TTC549 (cell line): ENCODE data around the gene CCDC201.

Source experiments
- FAIRE-seq: peaks from 2 replicates; lab custom pipeline; 2012; peaks lifted over from hg19 to GRCh38; lab: Jason Lieb, UNC

The CCDC201 gene

DNA sequence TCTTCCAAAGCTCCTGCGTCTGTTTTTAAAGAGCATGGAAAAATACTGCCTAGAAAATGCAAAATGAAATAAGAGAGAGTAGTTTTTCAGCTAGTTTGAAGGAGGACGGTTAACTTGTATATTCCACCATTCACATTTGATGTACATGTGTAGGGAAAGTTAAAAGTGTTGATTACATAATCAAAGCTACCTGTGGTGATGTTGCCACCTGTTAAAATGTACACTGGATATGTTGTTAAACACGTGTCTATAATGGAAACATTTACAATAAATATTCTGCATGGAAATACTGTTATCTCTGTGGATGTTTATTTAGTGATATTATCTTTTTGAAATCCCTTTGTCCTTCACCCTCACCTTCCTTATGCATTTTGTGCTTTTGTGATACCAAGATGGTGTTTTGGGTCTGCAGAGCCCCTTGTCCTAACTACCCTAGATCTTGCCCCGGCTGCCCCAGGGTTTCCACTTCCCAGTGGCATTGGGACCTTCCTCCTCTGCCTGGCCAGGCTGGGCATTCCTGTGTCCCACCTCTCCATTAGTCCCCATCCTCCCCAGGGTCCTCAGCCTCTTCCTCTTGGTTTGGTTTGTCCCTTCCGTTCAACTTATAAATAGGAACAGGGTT is 20.6 kb upstream of the CCDC201 start:
- no peak for FAIRE-seq

DNA sequence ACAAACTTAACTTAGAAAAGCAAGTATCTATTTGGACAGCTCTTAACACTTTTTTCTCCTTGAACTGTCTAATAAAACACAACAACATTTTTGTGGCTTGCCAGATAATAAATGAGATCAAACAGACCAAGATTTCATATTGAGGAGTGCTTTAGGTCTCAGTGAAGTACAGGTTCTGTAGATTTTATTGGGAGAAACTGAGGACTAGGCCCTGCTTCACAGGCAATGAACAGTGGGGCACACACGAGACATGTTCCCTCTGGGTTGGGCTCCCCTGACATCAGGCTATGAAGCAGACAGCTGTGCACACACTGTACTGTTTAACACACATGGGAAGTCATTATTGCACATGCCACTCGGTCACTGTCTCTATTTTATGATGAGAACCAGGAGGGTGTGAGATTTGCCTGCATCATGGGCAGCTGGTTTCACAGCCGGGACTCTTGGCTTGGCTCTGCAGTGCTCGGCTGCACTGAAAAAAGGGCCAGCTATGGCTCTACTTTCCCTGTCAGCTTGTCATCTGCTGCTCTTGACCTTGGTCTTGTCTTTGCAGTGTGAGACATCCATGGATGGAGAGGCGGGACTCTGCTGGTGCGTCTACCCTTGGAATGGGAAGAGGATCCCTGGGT is 19.6 kb upstream of the CCDC201 start:
- FAIRE-seq, result no peak

- FAIRE-seq, result no peak
Measured at GRCh38 chr7:45891462-45892402, 18.9 kb upstream of the CCDC201 start.

DNA sequence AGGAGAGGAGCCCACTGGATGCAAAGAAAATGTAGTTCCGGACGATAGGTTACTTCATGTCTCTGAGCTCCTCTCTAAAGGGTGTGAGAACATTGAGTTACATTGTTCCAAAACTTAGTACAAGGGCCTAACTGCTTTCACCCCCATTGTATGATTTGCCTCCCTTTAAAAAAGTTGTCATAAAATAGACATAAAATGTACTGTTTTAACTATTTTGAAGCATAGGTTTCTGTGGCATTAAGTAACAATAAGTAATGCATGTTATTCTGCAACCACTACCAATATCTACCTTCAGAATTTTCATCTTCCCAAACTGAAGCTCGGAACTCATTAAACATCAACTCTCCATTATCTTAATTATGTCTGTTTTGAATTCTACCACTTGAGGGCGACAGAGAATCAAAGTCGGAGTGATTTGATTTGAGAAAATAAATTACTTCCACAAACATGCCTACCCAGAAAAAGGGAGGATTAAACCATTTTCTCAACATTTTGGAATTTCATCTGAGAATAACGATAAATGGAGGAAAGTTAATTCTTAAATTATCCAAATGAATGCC is 18.1 kb upstream of the CCDC201 start:
- peak; percentile 80 for FAIRE-seq

GRCh38 chr7:45890125-45890901 is 17.4 kb upstream of the CCDC201 start:
- FAIRE-seq, result no peak

- FAIRE-seq, result no peak
Measured at GRCh38 chr7:45889367-45890067, 16.6 kb upstream of the CCDC201 start.

GRCh38 chr7:45888993-45889366 is 16.1 kb upstream of the CCDC201 start:
- FAIRE-seq, result no peak

DNA sequence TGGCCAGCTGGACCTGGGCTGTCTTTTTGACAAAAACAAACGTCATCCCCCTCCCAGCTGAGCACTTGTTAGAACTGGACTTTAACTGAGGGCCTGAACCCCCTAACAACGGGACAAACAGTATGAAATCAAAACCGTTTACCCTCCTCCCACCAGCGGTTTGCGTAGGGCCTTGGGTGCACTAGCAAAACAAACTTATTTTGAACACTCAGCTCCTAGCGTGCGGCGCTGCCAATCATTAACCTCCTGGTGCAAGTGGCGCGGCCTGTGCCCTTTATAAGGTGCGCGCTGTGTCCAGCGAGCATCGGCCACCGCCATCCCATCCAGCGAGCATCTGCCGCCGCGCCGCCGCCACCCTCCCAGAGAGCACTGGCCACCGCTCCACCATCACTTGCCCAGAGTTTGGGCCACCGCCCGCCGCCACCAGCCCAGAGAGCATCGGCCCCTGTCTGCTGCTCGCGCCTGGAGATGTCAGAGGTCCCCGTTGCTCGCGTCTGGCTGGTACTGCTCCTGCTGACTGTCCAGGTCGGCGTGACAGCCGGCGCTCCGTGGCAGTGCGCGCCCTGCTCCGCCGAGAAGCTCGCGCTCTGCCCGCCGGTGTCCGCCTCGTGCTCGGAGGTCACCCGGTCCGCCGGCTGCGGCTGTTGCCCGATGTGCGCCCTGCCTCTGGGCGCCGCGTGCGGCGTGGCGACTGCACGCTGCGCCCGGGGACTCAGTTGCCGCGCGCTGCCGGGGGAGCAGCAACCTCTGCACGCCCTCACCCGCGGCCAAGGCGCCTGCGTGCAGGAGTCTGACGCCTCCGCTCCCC is 15.5 kb upstream of the CCDC201 start, which contains the start of gene IGFBP1:
IGFBP1 (plus strand) TSS at position 304 of the 808 bp plus-strand sequence; CDS start at position 469, 165 bp downstream.
- FAIRE-seq, result no peak

DNA sequence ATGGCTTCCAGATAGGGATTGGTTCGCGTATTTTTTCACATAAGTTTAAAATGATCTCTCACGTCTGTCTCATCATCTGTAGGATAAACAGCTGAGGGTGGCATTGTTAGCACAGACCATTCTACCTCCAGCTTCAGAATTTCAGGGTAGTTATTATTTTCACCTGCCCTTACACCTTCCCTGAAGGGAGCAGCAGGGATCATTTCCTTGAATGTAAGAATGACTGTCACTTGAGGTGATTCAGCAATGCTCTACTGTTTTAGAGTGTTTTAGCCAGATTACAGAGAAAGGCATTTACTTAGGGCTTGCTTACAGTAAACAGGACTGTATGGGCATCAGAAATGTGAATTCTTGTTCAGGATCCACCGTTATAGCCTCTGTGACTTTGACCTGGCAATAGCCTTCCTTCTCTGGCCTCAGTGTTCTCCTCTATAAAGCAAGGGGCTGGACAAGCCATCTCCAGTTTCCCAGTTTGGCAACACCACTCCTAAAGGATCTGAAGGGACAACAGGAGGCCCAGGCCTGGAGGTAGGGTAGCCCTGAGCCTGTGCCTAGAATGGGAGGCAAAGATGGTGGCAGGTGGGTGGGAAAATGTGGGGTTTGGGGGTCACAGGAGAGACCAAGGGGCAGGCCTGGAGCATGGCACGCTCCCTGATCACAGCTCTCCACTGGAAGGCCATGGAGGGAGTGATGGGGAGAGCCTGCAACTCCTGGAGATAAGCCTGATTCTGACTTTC is 14.2 kb upstream of the CCDC201 start:
- no peak for FAIRE-seq

GRCh38 chr7:45885264-45885882 is 12.5 kb upstream of the CCDC201 start:
- no peak for FAIRE-seq

- no peak for FAIRE-seq
Measured at GRCh38 chr7:45884136-45884535, 11.3 kb upstream of the CCDC201 start.

- no peak for FAIRE-seq
Measured at GRCh38 chr7:45882465-45882810, 9.6 kb upstream of the CCDC201 start.

DNA sequence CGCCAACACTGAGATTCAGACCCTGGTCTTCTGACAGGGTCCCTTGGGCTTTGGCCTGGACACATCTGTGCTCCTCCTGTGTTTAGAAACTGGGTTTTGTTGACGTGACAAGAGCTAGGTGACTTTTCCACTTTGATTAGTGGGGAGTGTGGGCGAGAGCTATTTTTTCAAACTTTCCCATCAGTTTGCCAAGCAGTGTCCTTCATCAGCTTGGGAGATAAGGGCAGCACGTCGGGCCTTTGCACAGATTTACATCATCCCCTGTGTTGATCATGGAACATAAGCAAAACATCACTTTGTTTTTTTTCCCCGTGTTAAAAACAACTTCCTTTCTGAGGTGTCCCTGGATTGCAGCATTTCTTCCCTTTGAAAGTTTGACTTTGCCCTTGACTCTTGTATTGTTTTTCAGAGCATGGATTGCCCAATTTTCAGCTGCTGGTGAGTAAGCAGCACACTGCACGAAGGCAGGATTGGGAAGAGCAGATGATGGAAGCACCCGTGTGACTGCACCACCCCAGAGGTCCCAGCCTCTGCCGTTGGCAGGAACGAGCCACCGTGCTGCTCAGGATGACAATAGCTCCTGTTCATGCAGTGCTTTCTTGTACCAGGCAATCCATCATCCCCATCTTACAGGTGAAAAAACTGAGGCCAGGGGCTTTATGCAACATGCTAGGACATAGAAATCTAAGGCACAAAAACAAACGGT is 9.0 kb upstream of the CCDC201 start:
- no peak for FAIRE-seq

DNA sequence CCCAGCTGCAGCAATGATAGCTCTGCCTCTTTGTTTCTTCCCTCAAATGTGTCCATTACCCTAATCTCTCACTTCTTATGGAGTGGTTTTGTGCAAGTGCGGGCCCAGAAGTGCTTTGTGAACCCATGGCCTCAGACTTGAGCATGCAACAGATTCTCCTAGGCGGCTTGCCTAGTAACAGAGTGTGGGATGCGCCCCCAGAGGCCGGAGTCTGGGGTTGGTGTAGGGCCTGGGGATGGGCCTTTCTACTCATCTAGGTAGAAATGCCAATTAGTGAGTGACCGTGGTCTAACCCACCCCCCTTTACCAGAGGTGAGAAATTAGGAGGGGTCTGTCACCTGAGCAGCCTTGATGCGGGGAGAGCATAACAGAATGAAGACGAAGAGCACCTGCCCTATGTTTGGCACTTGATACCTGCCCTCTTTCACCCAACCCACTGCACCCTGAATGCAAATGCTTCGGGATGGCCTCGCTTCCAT is 8.4 kb upstream of the CCDC201 start:
- FAIRE-seq, result no peak

GRCh38 chr7:45880433-45880860 is 7.6 kb upstream of the CCDC201 start:
- no peak for FAIRE-seq

GRCh38 chr7:45878457-45879144 is 5.7 kb upstream of the CCDC201 start:
- FAIRE-seq, result no peak

DNA sequence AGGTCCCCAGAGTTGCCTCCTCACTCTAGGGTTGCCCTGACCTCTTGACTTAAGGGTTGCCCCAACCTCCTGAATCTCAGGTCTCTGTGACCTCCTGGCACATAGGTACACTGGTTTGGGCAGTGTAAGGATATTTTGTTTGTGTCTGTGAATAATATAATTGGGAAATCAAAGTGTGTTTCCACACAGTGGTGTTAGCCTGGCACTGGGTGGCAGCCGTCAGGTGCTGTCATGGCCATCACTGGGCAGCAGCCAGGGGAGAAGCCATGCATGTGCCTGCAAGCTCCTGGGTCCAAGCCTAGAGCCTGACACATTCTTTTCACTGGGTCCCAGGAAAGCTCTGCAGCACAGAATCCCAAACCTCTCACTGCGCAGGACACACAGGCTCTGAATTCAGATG is 3.6 kb upstream of the CCDC201 start:
- FAIRE-seq, result no peak
